GM19467 (cell line): Measurements from ENCODE around the gene TOM1L1.
A peak's percentile ranks its signal among the peaks of the same experiment; 100 is the strongest.

Experiments
- ATAC-seq: cut with Tn5 transposase; IDR thresholded peaks from one replicate; pipeline ENCODE4 v1.9.1; 2021; ENCODE audit warnings: mild to moderate bottlenecking, moderate library complexity; ENCODE audit not compliant: unreplicated experiment

TOM1L1 gene

GRCh38 chr17:54945671-54946070 is 45.0 kb downstream of the TOM1L1 start:
- no peak for ATAC-seq

GRCh38 chr17:54947396-54947795 is 46.7 kb downstream of the TOM1L1 start:
- no peak for ATAC-seq

GRCh38 chr17:54948380-54948779 is 47.7 kb downstream of the TOM1L1 start:
- ATAC-seq, result no peak

GRCh38 chr17:54950116-54950515 is 49.5 kb downstream of the TOM1L1 start:
- ATAC-seq, result no peak

- ATAC-seq, result no peak
These were observed 50.6 kb downstream of the TOM1L1 start for GRCh38 chr17:54951286-54951685.

GRCh38 chr17:54956791-54957190 is 56.1 kb downstream of the TOM1L1 start:
- ATAC-seq, result no peak

GRCh38 chr17:54967621-54968261 is 67.1 kb downstream of the TOM1L1 start:
- ATAC-seq, result peak; percentile 20

- ATAC-seq, result peak; percentile 87
These were observed 67.8 kb downstream of the TOM1L1 start, which contains the start of the genes COX11 and STXBP4 for GRCh38 chr17:54968262-54968987. TSS of gene COX11 (minus strand) at chr17:54968654. CDS start at chr17:54968646, 8 bp downstream. TSS of gene STXBP4 (plus strand) at chr17:54968765. CDS start at chr17:54986220, 17,455 bp downstream.

GRCh38 chr17:54968988-54969332 is 68.3 kb downstream of the TOM1L1 start:
- peak; percentile 14 for ATAC-seq

GRCh38 chr17:54969658-54970572 is 69.3 kb downstream of the TOM1L1 start:
- no peak for ATAC-seq

- ATAC-seq, result no peak
These were observed 70.5 kb downstream of the TOM1L1 start for GRCh38 chr17:54971147-54971546.

- no peak for ATAC-seq
These were observed 71.2 kb downstream of the TOM1L1 start for GRCh38 chr17:54971901-54972300.

GRCh38 chr17:54972406-54973138 is 71.9 kb downstream of the TOM1L1 start:
- no peak for ATAC-seq

GRCh38 chr17:54974759-54975158 is 74.1 kb downstream of the TOM1L1 start:
- no peak for ATAC-seq

- no peak for ATAC-seq
These were observed 75.7 kb downstream of the TOM1L1 start for GRCh38 chr17:54976316-54976715.

- ATAC-seq, result no peak
These were observed 77.1 kb downstream of the TOM1L1 start for GRCh38 chr17:54977744-54978143.

- no peak for ATAC-seq
These were observed 79.0 kb downstream of the TOM1L1 start for GRCh38 chr17:54979657-54980056.

- ATAC-seq, result no peak
These were observed 79.7 kb downstream of the TOM1L1 start for GRCh38 chr17:54980375-54980774.

GRCh38 chr17:54982399-54982798 is 81.7 kb downstream of the TOM1L1 start:
- ATAC-seq, result no peak

- no peak for ATAC-seq
These were observed 82.6 kb downstream of the TOM1L1 start for GRCh38 chr17:54983260-54983659.

- no peak for ATAC-seq
These were observed 84.8 kb downstream of the TOM1L1 start for GRCh38 chr17:54985476-54985875.
